Activated CD8-positive, alpha-beta memory T cell treated with anti-CD3 and anti-CD28 coated beads, Interleukin-2, amount 10 ng/mL, durations not matched to agents 7 days and 5 days (primary cell): ENCODE results near the gene C2CD4D. TPM values are rescaled to one million over a fixed set of nuclear protein-coding genes. Genes with fewer than 3 reads are reported as not detected.

Source experiments
- ATAC-seq: fragments of 150-1000 bp; cut with Tn5 transposase; one replicate; pipeline ENCODE4 v1.10.0; 2021; ENCODE audit warnings: moderate library complexity
- CTCF ChIA-PET: fragments of 350-600 bp; sonication (Branson Sonifier 250); formaldehyde crosslinking; loops from one replicate; lab custom pipeline; 2021; ENCODE audit warnings: antibody characterized with exemption; lab: Charles Lee
- DNase-seq: peaks from one replicate; pipeline ENCODE4 v3.0.0-alpha.2; 2020
- H3K27ac Mint-ChIP-seq: one replicate; pipeline ENCODE4 v1.8.0; 2021; ENCODE audit warnings: mild to moderate bottlenecking, mixed read lengths
- H3K27me3 Mint-ChIP-seq: one replicate; pipeline ENCODE4 v1.8.0; 2021; ENCODE audit warnings: mixed read lengths
- H3K36me3 Mint-ChIP-seq: one replicate; pipeline ENCODE4 v1.8.0; 2021; ENCODE audit warnings: mild to moderate bottlenecking, mixed read lengths
- H3K4me1 Mint-ChIP-seq: one replicate; pipeline ENCODE4 v1.8.0; 2021; ENCODE audit warnings: mixed read lengths
- H3K4me3 Mint-ChIP-seq: one replicate; pipeline ENCODE4 v1.8.0; 2021; ENCODE audit warnings: mild to moderate bottlenecking, moderate library complexity, mixed read lengths
- H3K9me3 Mint-ChIP-seq: one replicate; pipeline ENCODE4 v1.8.0; 2022; ENCODE audit warnings: low read depth, mixed read lengths
- total RNA-seq, 2 experiments: library from RNA; stranded (reverse); gene quantifications; one replicate each; pipeline ENCODE4 v1.2.3, GENCODE V29; 2021

Gene C2CD4D
- total RNA-seq, 2 experiments from 2014 or later = 0.33 to 0.96 TPM

GRCh38 chr1:151838222-151839081 lies 1.2 kb downstream of the C2CD4D start:
- peaks cover 2% of the 10 kb centered on the region for H3K27me3 Mint-ChIP-seq
- ATAC-seq = peak; percentile 17

GRCh38 chr1:151837884-151838221 lies 1.8 kb downstream of the C2CD4D start:
- DNase-seq (no peak), ATAC-seq (no peak)
- peaks cover 51% of the 10 kb centered on the region for H3K4me1 Mint-ChIP-seq
- CTCF ChIA-PET = interaction anchor here (2.7 kb wide), 1 partner anchor 15 kb away, joined by 6 read pairs; no protein-coding TSS in a partner anchor
- peak overlapping the region; percentile 68 for H3K4me3 Mint-ChIP-seq
- no peaks in the 10 kb centered on the region for H3K9me3 Mint-ChIP-seq
- H3K27me3 Mint-ChIP-seq = peaks cover 2% of the 10 kb centered on the region
- peak overlapping the region; percentile 89 for H3K27ac Mint-ChIP-seq
- H3K36me3 Mint-ChIP-seq = peaks cover 1% of the 10 kb centered on the region

More at GRCh38 chr1:151838222-151839081, 1.2 kb downstream of the C2CD4D start:
- H3K9me3 Mint-ChIP-seq = no peaks in the 10 kb centered on the region
- H3K36me3 Mint-ChIP-seq = peaks cover 1% of the 10 kb centered on the region
- peak overlapping the region; percentile 79 for H3K4me3 Mint-ChIP-seq
- no peak for DNase-seq
- H3K27ac Mint-ChIP-seq = peak overlapping the region; percentile 71
- H3K4me1 Mint-ChIP-seq = peaks cover 46% of the 10 kb centered on the region
- CTCF ChIA-PET = interaction anchor here (1.2 to 2.7 kb wide), 2 partner anchors 8 to 16 kb away, joined by 3 to 6 read pairs; no protein-coding TSS in a partner anchor

- Mint-ChIP-seq H3K4me3 (peak overlapping the region; percentile 68), H3K4me1 (peaks cover 54% of the 10 kb centered on the region), H3K9me3 (no peaks in the 10 kb centered on the region), H3K27me3 (peaks cover 2% of the 10 kb centered on the region), H3K27ac (peak overlapping the region; percentile 89), H3K36me3 (peaks cover 1% of the 10 kb centered on the region)
- CTCF ChIA-PET = interaction anchor here (0.6 to 3.4 kb wide), 26 partner anchors 9 to 536 kb away, joined by 3 to 25 read pairs (median 4); partner anchors contain the start of genes CELF3, MRPL9, RFX5 and TDRKH
- peak; percentile 17 for ATAC-seq
- DNase-seq = peak; percentile 62
These were observed 2.4 kb downstream of the C2CD4D start for GRCh38 chr1:151837197-151837596.

- no peak for DNase-seq
- peaks cover 64% of the 10 kb centered on the region for H3K4me1 Mint-ChIP-seq
- CTCF ChIA-PET = interaction anchor here (0.7 to 3.4 kb wide), 19 partner anchors 10 to 324 kb away, joined by 3 to 25 read pairs (median 4); partner anchors contain the start of genes CELF3, CGN, MRPL9 and TDRKH
- ATAC-seq = no peak
- no peaks in the 10 kb centered on the region for H3K9me3 Mint-ChIP-seq
- no peak overlapping the region for H3K4me3 Mint-ChIP-seq
- H3K27ac Mint-ChIP-seq = no peak overlapping the region
- peaks cover 2% of the 10 kb centered on the region for H3K27me3 Mint-ChIP-seq
- no peaks in the 10 kb centered on the region for H3K36me3 Mint-ChIP-seq
These were observed 4.0 kb downstream of the C2CD4D start for GRCh38 chr1:151835596-151835995.

- DNase-seq = no peak
- CTCF ChIA-PET = interaction anchor here (0.9 to 3.4 kb wide), 8 partner anchors 8 to 240 kb away, joined by 3 to 25 read pairs (median 4); partner anchors contain the start of gene MRPL9
- Mint-ChIP-seq H3K36me3 (no peaks in the 10 kb centered on the region), H3K4me1 (peaks cover 66% of the 10 kb centered on the region), H3K9me3 (no peaks in the 10 kb centered on the region), H3K27ac (no peak overlapping the region), H3K4me3 (no peak overlapping the region), H3K27me3 (peaks cover 2% of the 10 kb centered on the region)
- no peak for ATAC-seq
These were observed 5.4 kb downstream of the C2CD4D start for GRCh38 chr1:151834239-151834638.

GRCh38 chr1:151833172-151833900 lies 6.3 kb downstream of the C2CD4D start:
- peaks cover 2% of the 10 kb centered on the region for H3K27me3 Mint-ChIP-seq
- H3K4me3 Mint-ChIP-seq = no peak overlapping the region
- no peak for DNase-seq
- peak overlapping the region; percentile 6 for H3K27ac Mint-ChIP-seq
- CTCF ChIA-PET = interaction anchor here (1.0 to 1.2 kb wide), 2 partner anchors 13 kb away, joined by 3 to 4 read pairs; no protein-coding TSS in a partner anchor
- peaks cover 75% of the 10 kb centered on the region for H3K4me1 Mint-ChIP-seq
- no peak for ATAC-seq
- H3K36me3 Mint-ChIP-seq = no peaks in the 10 kb centered on the region
- H3K9me3 Mint-ChIP-seq = no peaks in the 10 kb centered on the region

- DNase-seq (no peak), ATAC-seq (no peak)
- Mint-ChIP-seq H3K27ac (peak overlapping the region; percentile 52), H3K27me3 (no peaks in the 10 kb centered on the region), H3K4me3 (no peak overlapping the region), H3K36me3 (no peaks in the 10 kb centered on the region), H3K4me1 (peaks cover 80% of the 10 kb centered on the region), H3K9me3 (no peaks in the 10 kb centered on the region)
- CTCF ChIA-PET = interaction anchor here (0.8 to 1.0 kb wide), 2 partner anchors 12 to 239 kb away, joined by 3 to 4 read pairs; no protein-coding TSS in a partner anchor
These were observed 7.2 kb downstream of the C2CD4D start for GRCh38 chr1:151832318-151832980.

GRCh38 chr1:151831605-151832004 lies 8.0 kb downstream of the C2CD4D start, which contains the start of gene RORC:
Gene RORC (minus strand): TSS chr1:151831802. CDS start chr1:151831764, 38 bp downstream.
- Mint-ChIP-seq H3K36me3 (no peaks in the 10 kb centered on the region), H3K9me3 (no peaks in the 10 kb centered on the region), H3K4me3 (no peak within 1 kb of the TSS), H3K27me3 (no peaks in the 10 kb centered on the region), H3K27ac (peak within 1 kb of the TSS; percentile 81), H3K4me1 (peaks cover 73% of the 10 kb centered on the region)
- CTCF ChIA-PET = interaction anchor here (0.8 to 1.5 kb wide), 2 partner anchors 20 to 238 kb away, joined by 3 read pairs; no protein-coding TSS in a partner anchor
- no peak for DNase-seq
- no peak for ATAC-seq

GRCh38 chr1:151831256-151831591 lies 8.4 kb downstream of the C2CD4D start:
- Mint-ChIP-seq H3K9me3 (no peaks in the 10 kb centered on the region), H3K4me3 (no peak overlapping the region), H3K27ac (peak overlapping the region; percentile 81), H3K4me1 (peaks cover 72% of the 10 kb centered on the region), H3K36me3 (no peaks in the 10 kb centered on the region), H3K27me3 (no peaks in the 10 kb centered on the region)
- DNase-seq = no peak
- ATAC-seq = no peak
- CTCF ChIA-PET = interaction anchor here (0.6 to 1.5 kb wide), 4 partner anchors 11 to 237 kb away, joined by 3 to 5 read pairs (median 3); no protein-coding TSS in a partner anchor

- CTCF ChIA-PET = interaction anchor here (0.7 to 1.1 kb wide), 10 partner anchors 8 to 293 kb away, joined by 3 to 6 read pairs (median 4); partner anchors contain the start of gene C2CD4D
- Mint-ChIP-seq H3K36me3 (no peaks in the 10 kb centered on the region), H3K4me1 (peaks cover 73% of the 10 kb centered on the region), H3K27ac (peak overlapping the region; percentile 83), H3K9me3 (no peaks in the 10 kb centered on the region), H3K27me3 (no peaks in the 10 kb centered on the region), H3K4me3 (no peak overlapping the region)
- ATAC-seq (no peak), DNase-seq (no peak)
These were observed 9.6 kb downstream of the C2CD4D start for GRCh38 chr1:151830055-151830454.

- no peaks in the 10 kb centered on the region for H3K9me3 Mint-ChIP-seq
- H3K4me1 Mint-ChIP-seq = peaks cover 68% of the 10 kb centered on the region
- CTCF ChIA-PET = interaction anchor here (1.0 to 1.1 kb wide), 2 partner anchors 14 to 17 kb away, joined by 4 to 6 read pairs; no protein-coding TSS in a partner anchor
- H3K27me3 Mint-ChIP-seq = no peaks in the 10 kb centered on the region
- H3K36me3 Mint-ChIP-seq = no peaks in the 10 kb centered on the region
- no peak for DNase-seq
- peak; percentile 11 for ATAC-seq
- H3K27ac Mint-ChIP-seq = peak overlapping the region; percentile 83
- peak overlapping the region; percentile 48 for H3K4me3 Mint-ChIP-seq
These were observed 10.1 kb downstream of the C2CD4D start for GRCh38 chr1:151829352-151830046.

- H3K27ac Mint-ChIP-seq = peak overlapping the region; percentile 83
- DNase-seq = no peak
- H3K36me3 Mint-ChIP-seq = no peaks in the 10 kb centered on the region
- peaks cover 63% of the 10 kb centered on the region for H3K4me1 Mint-ChIP-seq
- H3K9me3 Mint-ChIP-seq = no peaks in the 10 kb centered on the region
- H3K4me3 Mint-ChIP-seq = peak overlapping the region; percentile 48
- CTCF ChIA-PET = interaction anchor here (1.5 kb wide), 1 partner anchor 8 kb away, joined by 4 read pairs; no protein-coding TSS in a partner anchor
- no peaks in the 10 kb centered on the region for H3K27me3 Mint-ChIP-seq
- no peak for ATAC-seq
These were observed 10.7 kb downstream of the C2CD4D start for GRCh38 chr1:151828921-151829320.
